GM23338 (cell line): ENCODE data around the gene TRIO. TPM values are rescaled to one million over a fixed set of nuclear protein-coding genes. Genes with fewer than 3 reads are reported as not detected.

ENCODE experiments used
- ATAC-seq: fragments of 200-7000 bp; cut with Tn5 transposase; 3 replicates; pipeline ENCODE4 v1.9.1; 2020
- DNase-seq: peaks from one replicate; pipeline ENCODE4 v3.0.0-alpha.2; 2015; ENCODE audit warnings: low spot score
- H2AFZ ChIP-seq: fragments of 200-600 bp; sonication (generic); 2 replicates; pipeline ENCODE4 v1.8.0; 2016; ENCODE audit warnings: antibody characterized with exemption, mild to moderate bottlenecking, moderate library complexity
- H3F3A ChIP-seq: fragments of 200-600 bp; sonication (generic); replicated peaks from 2 replicates; pipeline ENCODE4 v1.8.0; 2017; ENCODE audit warnings: antibody characterized with exemption, mixed run types, low read depth
- H3K27ac ChIP-seq: fragments of 200-600 bp; sonication (generic); 2 replicates; pipeline ENCODE4 v1.6.1; 2016; ENCODE audit warnings: low read depth
- H3K27me3 ChIP-seq: fragments of 200-600 bp; sonication (generic); 2 replicates; pipeline ENCODE4 v1.8.0; 2016; ENCODE audit warnings: mild to moderate bottlenecking, mixed run types, moderate library complexity; ENCODE audit not compliant: insufficient read depth
- H3K36me3 ChIP-seq: fragments of 200-600 bp; sonication (generic); 2 replicates; pipeline ENCODE4 v1.8.0; 2016; ENCODE audit warnings: mild to moderate bottlenecking; ENCODE audit not compliant: insufficient read depth
- H3K4me1 ChIP-seq: fragments of 200-600 bp; sonication (generic); 2 replicates; pipeline ENCODE4 v1.8.0; 2016; ENCODE audit warnings: mild to moderate bottlenecking, moderate library complexity; ENCODE audit not compliant: insufficient read depth
- H3K4me2 ChIP-seq: fragments of 200-600 bp; sonication (generic); 2 replicates; pipeline ENCODE4 v1.7.1; 2017; ENCODE audit warnings: mixed run types
- H3K4me3 ChIP-seq: fragments of 200-600 bp; sonication (generic); 2 replicates; pipeline ENCODE4 v1.6.1; 2016; ENCODE audit warnings: mixed run types
- H3K79me2 ChIP-seq: fragments of 200-600 bp; sonication (generic); replicated peaks from 2 replicates; pipeline ENCODE4 v1.8.0; 2017; ENCODE audit warnings: mild to moderate bottlenecking; ENCODE audit not compliant: insufficient read depth
- H3K9me2 ChIP-seq: fragments of 200-600 bp; sonication (generic); 2 replicates; pipeline ENCODE4 v1.8.0; 2017; ENCODE audit not compliant: insufficient read depth
- H4K20me1 ChIP-seq: fragments of 200-600 bp; sonication (generic); replicated peaks from 2 replicates; pipeline ENCODE4 v1.8.0; 2017; ENCODE audit warnings: mild to moderate bottlenecking; ENCODE audit not compliant: insufficient read depth
- H3K27ac Mint-ChIP-seq: 2 replicates; pipeline ENCODE4 v1.8.0; 2020; ENCODE audit warnings: inconsistent platforms, mild to moderate bottlenecking, moderate library complexity, mixed read lengths
- H3K27me3 Mint-ChIP-seq: 3 replicates; pipeline ENCODE4 v1.8.0; 2022; ENCODE audit warnings: low read depth, mild to moderate bottlenecking, moderate library complexity, mixed read lengths, inconsistent platforms; ENCODE audit not compliant: insufficient read depth, poor library complexity
- H3K36me3 Mint-ChIP-seq: 3 replicates; pipeline ENCODE4 v1.8.0; 2021; ENCODE audit warnings: low read depth, mild to moderate bottlenecking, inconsistent platforms, moderate library complexity, mixed read lengths
- H3K4me1 Mint-ChIP-seq: 3 replicates; pipeline ENCODE4 v1.8.0; 2020; ENCODE audit warnings: mild to moderate bottlenecking, inconsistent platforms, mixed read lengths
- H3K4me3 Mint-ChIP-seq: 3 replicates; pipeline ENCODE4 v1.8.0; 2021; ENCODE audit warnings: moderate library complexity, mild to moderate bottlenecking, inconsistent platforms, mixed read lengths
- H3K9me3 Mint-ChIP-seq: 3 replicates; pipeline ENCODE4 v1.8.0; 2020; ENCODE audit warnings: moderate library complexity, mild to moderate bottlenecking, inconsistent platforms, mixed read lengths
- CREB1 ChIP-seq: fragments of 250-450 bp; sonication (Bioruptor Pico); IDR thresholded peaks from 2 replicates; pipeline ENCODE4 v1.5.0; 2020; ENCODE audit warnings: low read depth, mild to moderate bottlenecking, moderate library complexity
- EZH2 ChIP-seq: fragments of 200-600 bp; sonication (generic); IDR thresholded peaks from one replicate; pipeline ENCODE4 v1.8.0; 2017; ENCODE audit warnings: antibody characterized with exemption, mild to moderate bottlenecking, low read depth; ENCODE audit not compliant: unreplicated experiment
- EZH2phosphoT487 ChIP-seq: fragments of 200-600 bp; sonication (generic); IDR thresholded peaks from one replicate; pipeline ENCODE4 v1.8.1; 2018; ENCODE audit warnings: antibody characterized with exemption; ENCODE audit not compliant: unreplicated experiment
- JUNB ChIP-seq: IDR thresholded peaks from one replicate; pipeline ENCODE4 v1.6.1; 2016; ENCODE audit warnings: antibody characterized with exemption; ENCODE audit not compliant: unreplicated experiment
- NANOG ChIP-seq: IDR thresholded peaks from 2 replicates; pipeline ENCODE4 v1.6.1; 2016; ENCODE audit warnings: antibody characterized with exemption, borderline replicate concordance
- POLR2AphosphoS5 ChIP-seq: IDR thresholded peaks from 2 replicates; pipeline ENCODE4 v1.6.1; 2016; ENCODE audit warnings: antibody characterized with exemption, low read depth
- STAT1 ChIP-seq: IDR thresholded peaks from one replicate; pipeline ENCODE4 v1.6.1; 2016; ENCODE audit warnings: antibody characterized with exemption; ENCODE audit not compliant: unreplicated experiment
- ZNF114 ChIP-seq: fragments of 250-450 bp; sonication (Bioruptor Pico); IDR thresholded peaks from 2 replicates; pipeline ENCODE4 v1.5.0; 2020; ENCODE audit warnings: mild to moderate bottlenecking, moderate library complexity
- ZNF331 ChIP-seq: fragments of 250-450 bp; sonication (Bioruptor Pico); IDR thresholded peaks from 2 replicates; pipeline ENCODE4 v1.5.0; 2020; ENCODE audit warnings: low read depth, mild to moderate bottlenecking, moderate library complexity
- polyA plus RNA-seq: library from polyadenylated mRNA; unstranded; fragments of >200 nt; fragmentation: Nextera tagmentation; extraction: Ambion mirVana; gene quantifications from 2 replicates; pipeline ENCODE4 v1.2.1, GENCODE V29; 2016
- total RNA-seq: library from RNA; depleted of rRNA; stranded (reverse); fragments of >200 nt; shearing (Covaris generic); gene quantifications from 2 replicates; pipeline ENCODE4 v1.2.3, GENCODE V29; 2014
- TF ChIP-seq, protein P1 (sequence below), 2 experiments: fragments of 200-600 bp in 1 of 2; sonication (generic) in 1 of 2; conservative IDR thresholded peaks; 2 replicates each; pipeline versions ENCODE4 v1.5.1 to v1.6.1; 2016 to 2017; ENCODE audit warnings: antibody characterized with exemption in 2 of 2, low read depth in 2 of 2, mild to moderate bottlenecking in 2 of 2, moderate library complexity in 1 of 2
- TF ChIP-seq, protein P2 (sequence below): IDR thresholded peaks from 2 replicates; pipeline ENCODE4 v1.6.1; 2016; ENCODE audit warnings: antibody characterized with exemption
- TF ChIP-seq, protein P3 (sequence below): IDR thresholded peaks from one replicate; pipeline ENCODE4 v1.6.1; 2018; ENCODE audit warnings: antibody characterized with exemption; ENCODE audit not compliant: unreplicated experiment

Gene TRIO
- total and polyA plus RNA-seq, 2 experiments from 2014 or later = 13.8 to 113 TPM

DNA sequence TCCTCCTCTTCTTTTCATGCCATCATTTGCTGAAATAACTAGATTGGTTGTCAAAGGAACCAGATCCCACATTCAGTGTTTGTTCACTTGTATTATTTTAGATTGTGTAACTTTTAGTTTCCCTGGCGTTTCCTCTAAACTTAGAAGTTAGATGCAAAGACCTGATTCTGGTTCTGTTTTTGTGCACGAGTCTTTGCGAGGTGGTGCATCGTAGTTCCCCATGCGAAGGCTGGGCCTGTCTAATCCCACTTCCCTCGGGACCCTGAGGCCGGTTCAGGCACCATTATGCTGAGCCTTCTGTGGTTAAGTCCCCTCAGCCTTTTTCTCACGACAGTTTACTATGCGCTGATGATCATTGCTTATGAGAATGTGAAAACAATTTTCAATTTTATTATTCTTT lies 219.3 kb downstream of the TRIO start:
- Histone ChIP-seq H3K4me2 (no peak overlapping the region), H3K27me3 (no peaks in the 10 kb centered on the region), H3K4me1 (peaks cover 11% of the 10 kb centered on the region), H3K79me2 (no peaks in the 10 kb centered on the region; the same call in none of the 2 replicates), H2AFZ (no peak overlapping the region), H3K4me3 (no peak overlapping the region), H3K9me2 (no peaks in the 10 kb centered on the region), H4K20me1 (0 out of 2 replicates have a peak, but pooled peaks cover 5% of the 10 kb centered on the region), H3F3A (no peaks in the 10 kb centered on the region), H3K36me3 (peaks cover 22% of the 10 kb centered on the region), H3K27ac (no peak overlapping the region)
- DNase-seq = no peak
- no peak for TF ChIP-seq ZNF114 (CRISPR knock-in tag)
- Mint-ChIP-seq H3K9me3 (no peaks in the 10 kb centered on the region), H3K36me3 (peaks cover 55% of the 10 kb centered on the region), H3K27me3 (peaks cover 11% of the 10 kb centered on the region), H3K27ac (peak overlapping the region; percentile 15; the same call in 1 of the 2 replicates), H3K4me3 (no peak overlapping the region), H3K4me1 (peaks cover 28% of the 10 kb centered on the region)
- ATAC-seq = no peak

DNA sequence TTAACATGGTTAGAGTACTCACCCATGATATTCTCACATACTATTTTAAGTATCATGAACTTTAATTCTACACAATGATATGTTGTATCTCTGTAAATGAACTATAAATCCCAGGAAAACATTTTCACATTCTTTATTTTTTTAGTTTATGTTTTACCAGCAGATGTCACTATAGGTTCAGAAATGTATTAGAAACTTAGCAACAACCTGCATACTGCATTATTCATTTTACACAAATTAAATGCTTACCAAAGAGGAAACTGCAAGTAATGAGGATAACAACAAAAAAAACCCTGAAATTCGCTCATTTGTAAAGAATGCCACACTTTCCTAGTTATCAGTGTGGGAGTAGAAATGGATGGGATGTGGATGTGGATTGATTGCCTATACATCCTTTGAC lies 221.0 kb downstream of the TRIO start:
- Histone ChIP-seq H4K20me1 (peaks cover 5% of the 10 kb centered on the region; the same call in 1 of the 2 replicates), H3K4me2 (no peak overlapping the region), H3K4me3 (no peak overlapping the region), H3K27me3 (no peaks in the 10 kb centered on the region), H3F3A (no peaks in the 10 kb centered on the region), H3K79me2 (no peaks in the 10 kb centered on the region; the same call in none of the 2 replicates), H2AFZ (no peak overlapping the region), H3K4me1 (no peaks in the 10 kb centered on the region; the same call in 1 of the 2 replicates), H3K9me2 (no peaks in the 10 kb centered on the region), H3K27ac (no peak overlapping the region), H3K36me3 (peaks cover 36% of the 10 kb centered on the region)
- H3K4me1 Mint-ChIP-seq = peaks cover 15% of the 10 kb centered on the region; the same call in 2 of the 3 replicates
- H3K27ac Mint-ChIP-seq = no peak overlapping the region
- H3K9me3 Mint-ChIP-seq = no peaks in the 10 kb centered on the region
- DNase-seq (no peak), ATAC-seq (no peak)
- H3K27me3 Mint-ChIP-seq = peaks cover 7% of the 10 kb centered on the region
- H3K36me3 Mint-ChIP-seq = peaks cover 63% of the 10 kb centered on the region
- H3K4me3 Mint-ChIP-seq = no peak overlapping the region
- TF ChIP-seq, protein P1, sequence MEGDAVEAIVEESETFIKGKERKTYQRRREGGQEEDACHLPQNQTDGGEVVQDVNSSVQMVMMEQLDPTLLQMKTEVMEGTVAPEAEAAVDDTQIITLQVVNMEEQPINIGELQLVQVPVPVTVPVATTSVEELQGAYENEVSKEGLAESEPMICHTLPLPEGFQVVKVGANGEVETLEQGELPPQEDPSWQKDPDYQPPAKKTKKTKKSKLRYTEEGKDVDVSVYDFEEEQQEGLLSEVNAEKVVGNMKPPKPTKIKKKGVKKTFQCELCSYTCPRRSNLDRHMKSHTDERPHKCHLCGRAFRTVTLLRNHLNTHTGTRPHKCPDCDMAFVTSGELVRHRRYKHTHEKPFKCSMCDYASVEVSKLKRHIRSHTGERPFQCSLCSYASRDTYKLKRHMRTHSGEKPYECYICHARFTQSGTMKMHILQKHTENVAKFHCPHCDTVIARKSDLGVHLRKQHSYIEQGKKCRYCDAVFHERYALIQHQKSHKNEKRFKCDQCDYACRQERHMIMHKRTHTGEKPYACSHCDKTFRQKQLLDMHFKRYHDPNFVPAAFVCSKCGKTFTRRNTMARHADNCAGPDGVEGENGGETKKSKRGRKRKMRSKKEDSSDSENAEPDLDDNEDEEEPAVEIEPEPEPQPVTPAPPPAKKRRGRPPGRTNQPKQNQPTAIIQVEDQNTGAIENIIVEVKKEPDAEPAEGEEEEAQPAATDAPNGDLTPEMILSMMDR (conservative IDR thresholded peaks at IDR 0.05; ENCODE audit: low read depth in 2 of 2) = no peak; a peak in 2 of 4 replicates
- TF ChIP-seq, protein P2, sequence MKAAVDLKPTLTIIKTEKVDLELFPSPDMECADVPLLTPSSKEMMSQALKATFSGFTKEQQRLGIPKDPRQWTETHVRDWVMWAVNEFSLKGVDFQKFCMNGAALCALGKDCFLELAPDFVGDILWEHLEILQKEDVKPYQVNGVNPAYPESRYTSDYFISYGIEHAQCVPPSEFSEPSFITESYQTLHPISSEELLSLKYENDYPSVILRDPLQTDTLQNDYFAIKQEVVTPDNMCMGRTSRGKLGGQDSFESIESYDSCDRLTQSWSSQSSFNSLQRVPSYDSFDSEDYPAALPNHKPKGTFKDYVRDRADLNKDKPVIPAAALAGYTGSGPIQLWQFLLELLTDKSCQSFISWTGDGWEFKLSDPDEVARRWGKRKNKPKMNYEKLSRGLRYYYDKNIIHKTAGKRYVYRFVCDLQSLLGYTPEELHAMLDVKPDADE = no peak
- TF ChIP-seq JUNB (no peak), CREB1 (CRISPR knock-in tag) (no peak), EZH2phosphoT487 (no peak), EZH2 (no peak), ZNF114 (CRISPR knock-in tag) (no peak), POLR2AphosphoS5 (no peak), ZNF331 (no peak), STAT1 (no peak), NANOG (no peak)
- TF ChIP-seq, protein P3, sequence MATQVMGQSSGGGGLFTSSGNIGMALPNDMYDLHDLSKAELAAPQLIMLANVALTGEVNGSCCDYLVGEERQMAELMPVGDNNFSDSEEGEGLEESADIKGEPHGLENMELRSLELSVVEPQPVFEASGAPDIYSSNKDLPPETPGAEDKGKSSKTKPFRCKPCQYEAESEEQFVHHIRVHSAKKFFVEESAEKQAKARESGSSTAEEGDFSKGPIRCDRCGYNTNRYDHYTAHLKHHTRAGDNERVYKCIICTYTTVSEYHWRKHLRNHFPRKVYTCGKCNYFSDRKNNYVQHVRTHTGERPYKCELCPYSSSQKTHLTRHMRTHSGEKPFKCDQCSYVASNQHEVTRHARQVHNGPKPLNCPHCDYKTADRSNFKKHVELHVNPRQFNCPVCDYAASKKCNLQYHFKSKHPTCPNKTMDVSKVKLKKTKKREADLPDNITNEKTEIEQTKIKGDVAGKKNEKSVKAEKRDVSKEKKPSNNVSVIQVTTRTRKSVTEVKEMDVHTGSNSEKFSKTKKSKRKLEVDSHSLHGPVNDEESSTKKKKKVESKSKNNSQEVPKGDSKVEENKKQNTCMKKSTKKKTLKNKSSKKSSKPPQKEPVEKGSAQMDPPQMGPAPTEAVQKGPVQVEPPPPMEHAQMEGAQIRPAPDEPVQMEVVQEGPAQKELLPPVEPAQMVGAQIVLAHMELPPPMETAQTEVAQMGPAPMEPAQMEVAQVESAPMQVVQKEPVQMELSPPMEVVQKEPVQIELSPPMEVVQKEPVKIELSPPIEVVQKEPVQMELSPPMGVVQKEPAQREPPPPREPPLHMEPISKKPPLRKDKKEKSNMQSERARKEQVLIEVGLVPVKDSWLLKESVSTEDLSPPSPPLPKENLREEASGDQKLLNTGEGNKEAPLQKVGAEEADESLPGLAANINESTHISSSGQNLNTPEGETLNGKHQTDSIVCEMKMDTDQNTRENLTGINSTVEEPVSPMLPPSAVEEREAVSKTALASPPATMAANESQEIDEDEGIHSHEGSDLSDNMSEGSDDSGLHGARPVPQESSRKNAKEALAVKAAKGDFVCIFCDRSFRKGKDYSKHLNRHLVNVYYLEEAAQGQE = no peak
